Measurements from ENCODE around the gene UBE2L5.
"Not testable (repeated sequence)": the region's sequence is repeated elsewhere in the genome, so short reads cannot be mapped to it uniquely, and the experiment has no call there.

UBE2L5 gene

DNA sequence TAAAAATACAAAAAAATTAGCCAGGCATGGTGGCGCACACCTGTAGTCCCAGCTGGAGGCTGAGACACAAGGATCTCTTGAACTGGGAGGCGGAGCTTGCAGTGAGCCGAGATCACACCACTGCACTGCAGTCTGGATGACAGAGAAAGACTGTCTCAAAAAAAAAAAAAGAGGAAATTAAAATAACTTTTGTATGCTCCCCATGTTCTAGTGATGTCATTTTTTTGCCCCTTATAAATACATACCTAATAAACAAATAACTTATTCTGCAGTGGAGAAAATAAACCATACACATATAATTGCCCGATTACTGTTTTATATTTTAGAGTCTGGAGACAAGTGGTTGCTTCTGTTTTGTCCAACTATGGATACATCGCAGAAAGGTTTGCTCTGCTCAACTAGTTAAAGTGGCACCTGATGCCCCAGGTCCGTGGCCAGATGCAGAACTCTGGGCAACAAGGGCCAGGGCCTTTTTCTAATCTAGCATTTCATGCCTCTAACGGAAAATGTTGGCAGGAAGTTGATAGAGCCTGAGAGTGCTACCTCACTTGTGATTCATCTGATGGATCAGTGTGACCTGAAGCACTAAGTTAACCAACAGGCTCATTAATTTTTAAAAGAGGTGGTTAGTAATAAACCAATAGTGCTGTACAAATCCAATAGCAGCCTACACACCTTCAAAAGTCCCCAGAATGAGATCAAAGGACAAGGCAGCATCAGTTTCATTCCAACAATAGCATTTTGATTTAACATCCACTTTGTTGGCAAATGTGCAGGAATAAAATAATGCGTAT lies 18.8 kb downstream of the UBE2L5 start:
- no peak for DNase-seq (ENCODE audit: low read depth)

DNA sequence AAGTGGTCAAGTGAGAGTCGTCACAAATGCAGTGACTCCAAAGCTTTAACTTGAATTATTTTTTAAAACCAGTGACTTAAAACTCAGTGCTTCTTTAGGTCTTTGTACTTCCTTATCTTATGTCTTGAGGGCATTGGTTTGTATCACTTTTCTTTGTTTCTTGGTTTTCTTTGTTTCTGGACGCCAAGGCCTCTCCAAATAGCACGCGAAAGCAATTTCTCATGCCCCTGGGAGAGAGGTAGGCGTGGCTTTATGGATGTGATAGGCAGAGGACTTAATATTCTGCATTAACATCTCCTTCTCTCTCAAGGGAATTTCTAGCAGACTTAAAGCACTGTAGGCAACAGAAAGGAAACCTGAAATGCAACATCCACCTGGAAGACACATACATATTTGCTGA lies 20.6 kb downstream of the UBE2L5 start:
- no peak for DNase-seq (ENCODE audit: low read depth)

DNA sequence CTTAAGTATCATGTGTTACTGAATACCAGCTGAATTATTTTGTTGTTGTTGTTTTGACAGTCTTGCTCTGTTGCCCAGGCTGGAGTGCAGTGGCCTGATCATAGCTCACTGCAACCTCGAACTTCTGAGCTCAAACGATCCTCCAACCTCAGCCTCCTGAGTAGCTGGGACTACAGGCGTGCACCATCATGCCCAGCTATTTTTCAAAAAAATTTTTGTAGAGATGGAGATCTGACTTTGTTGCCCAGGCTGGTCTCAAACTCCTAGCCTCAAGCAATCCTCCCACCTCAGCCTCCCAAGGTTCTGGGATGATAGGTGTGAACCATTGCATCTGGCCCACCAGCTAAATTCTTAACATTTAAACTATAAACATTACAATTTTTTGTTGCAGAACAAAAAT lies 21.2 kb downstream of the UBE2L5 start:
- DNase-seq (ENCODE audit: low read depth) = not testable (repeated sequence)

DNA sequence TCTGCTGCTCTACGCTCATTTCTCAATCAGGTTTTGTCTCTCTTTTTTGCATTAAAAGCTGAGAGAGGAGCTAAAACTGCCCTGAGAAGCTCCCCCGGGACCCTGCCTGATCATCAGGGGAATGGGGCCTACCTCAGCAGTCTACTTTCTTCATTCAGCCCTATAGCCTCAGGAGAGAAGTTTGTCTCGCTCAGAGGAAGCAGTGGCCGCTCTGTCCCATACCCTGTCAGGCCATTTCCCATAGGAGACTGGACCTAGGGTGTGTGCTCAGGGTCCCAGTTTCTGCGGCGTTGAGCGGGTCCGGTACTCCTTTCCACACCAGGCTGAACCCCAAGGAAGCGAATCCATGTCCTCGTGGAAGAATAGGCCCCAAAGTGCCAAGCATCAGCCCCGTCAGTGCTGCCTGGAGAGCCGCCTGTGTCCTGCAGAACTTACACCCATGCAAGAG lies 21.7 kb downstream of the UBE2L5 start:
- DNase-seq (ENCODE audit: low read depth) = no peak

DNA sequence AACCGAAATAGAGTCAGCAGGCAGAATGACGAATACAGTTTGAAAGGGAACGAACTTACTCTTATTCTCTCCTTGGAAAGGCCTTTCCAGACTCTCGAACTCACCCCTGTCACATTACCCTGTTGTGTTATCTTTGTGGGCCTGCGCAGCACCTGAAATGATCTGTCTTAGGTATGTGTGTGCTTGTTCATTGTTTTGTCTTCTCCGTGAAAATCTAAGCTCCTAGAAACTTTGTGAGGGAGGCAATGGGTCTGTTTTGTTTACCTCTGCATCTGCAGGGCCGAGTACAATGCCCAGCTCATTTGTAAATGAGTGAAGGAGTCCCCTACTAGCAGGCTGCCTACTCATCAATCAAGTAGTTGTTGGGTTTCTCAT lies 23.8 kb downstream of the UBE2L5 start:
- no peak for DNase-seq (ENCODE audit: low read depth)

DNA sequence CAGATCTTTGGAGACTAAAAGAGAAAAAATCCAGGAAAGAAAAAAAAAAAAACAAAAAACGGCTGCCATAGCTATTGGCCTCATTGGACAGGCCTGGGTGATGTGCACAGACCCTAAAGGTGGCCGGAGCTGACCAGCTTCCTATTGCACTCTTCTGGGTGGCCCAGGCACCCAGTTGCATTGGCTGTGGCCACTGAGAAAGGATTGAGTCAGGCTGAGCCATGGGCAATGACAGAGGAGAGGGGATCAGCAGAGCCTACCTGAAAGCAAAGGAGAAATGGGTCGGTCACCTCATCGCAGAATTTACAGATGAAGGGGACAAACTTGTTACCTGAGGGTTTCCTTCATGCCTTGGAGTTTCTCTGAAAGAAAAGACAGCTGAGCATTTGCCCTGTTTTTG lies 26.1 kb downstream of the UBE2L5 start:
- DNase-seq (ENCODE audit: low read depth) = no peak

DNA sequence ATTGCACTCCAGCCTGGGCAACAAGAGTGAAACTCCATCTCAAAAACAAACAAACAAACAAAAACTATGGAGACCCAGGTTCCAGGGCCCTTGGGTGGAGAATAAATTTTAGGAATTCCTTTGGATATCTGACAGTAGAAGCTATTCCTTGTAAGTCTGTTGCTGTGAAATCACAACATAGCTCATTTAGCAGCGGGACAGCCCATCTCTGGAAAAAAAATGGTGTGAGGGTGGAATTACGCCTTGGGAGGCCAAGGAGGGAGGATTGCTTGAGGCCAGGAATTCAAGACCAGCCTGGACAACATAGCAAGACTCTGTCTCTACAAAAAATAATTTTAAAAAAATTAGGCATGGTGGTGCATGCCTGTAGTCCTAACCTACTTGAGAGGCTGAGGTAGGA lies 27.8 kb downstream of the UBE2L5 start:
- DNase-seq (ENCODE audit: low read depth) = no peak

DNA sequence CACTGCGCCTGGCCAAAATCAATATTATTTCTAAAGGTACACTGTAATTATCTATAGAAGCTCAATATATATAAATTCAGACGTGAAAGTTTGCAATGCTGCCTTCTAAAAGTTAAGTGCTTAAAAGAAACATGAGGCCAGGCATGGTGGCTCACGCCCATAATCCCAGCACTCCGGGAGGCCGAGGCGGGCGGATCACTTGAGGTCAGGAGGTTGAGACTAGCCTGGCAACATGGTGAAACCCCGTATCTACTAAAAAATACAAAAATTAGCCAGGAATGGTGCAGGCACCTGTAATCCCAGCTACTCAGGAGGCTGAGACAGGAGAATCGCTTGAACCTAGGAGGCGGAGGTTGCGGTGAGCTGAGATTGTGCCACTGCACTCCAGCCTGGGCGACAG lies 29.2 kb downstream of the UBE2L5 start:
- not testable (repeated sequence) for DNase-seq (ENCODE audit: low read depth)

DNA sequence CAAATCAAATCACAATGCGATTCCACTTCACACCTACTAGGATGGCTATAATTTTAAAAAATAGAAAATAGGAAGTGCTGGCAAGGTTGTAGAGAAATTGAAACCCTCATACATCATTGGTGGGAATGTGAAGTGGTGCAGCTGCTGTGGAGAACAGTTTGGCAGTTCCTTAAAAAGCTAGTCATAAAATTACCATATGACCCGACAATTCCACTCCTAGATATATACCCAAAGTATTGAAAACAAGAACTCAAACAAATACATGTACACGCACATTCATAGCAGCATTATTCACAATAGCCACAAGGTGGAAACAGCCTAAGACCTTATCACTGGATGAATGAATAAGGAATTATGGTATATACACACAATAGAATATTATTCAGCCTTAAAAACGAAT lies 31.4 kb downstream of the UBE2L5 start:
- no peak for DNase-seq (ENCODE audit: low read depth)

DNA sequence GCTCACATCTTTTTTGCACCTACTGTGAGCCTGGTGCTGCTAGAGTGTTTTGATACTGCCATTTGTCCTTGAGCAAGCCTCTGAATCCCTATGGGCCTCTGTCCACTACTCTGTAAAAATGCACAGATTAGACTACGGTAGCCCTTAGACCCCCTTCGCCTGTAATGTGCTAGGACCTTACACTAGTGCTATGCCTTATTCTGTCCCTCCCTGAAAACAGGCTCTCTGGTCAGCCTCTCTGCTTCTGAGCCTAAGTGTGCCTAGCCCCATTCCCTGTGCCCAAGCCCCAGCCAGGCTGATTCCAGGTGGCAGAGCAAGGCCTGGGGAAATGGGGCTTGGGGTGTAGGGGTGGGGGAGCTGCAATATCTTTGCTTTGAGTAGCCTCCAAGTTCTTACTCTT lies 32.7 kb downstream of the UBE2L5 start:
- no peak for DNase-seq (ENCODE audit: low read depth)

DNA sequence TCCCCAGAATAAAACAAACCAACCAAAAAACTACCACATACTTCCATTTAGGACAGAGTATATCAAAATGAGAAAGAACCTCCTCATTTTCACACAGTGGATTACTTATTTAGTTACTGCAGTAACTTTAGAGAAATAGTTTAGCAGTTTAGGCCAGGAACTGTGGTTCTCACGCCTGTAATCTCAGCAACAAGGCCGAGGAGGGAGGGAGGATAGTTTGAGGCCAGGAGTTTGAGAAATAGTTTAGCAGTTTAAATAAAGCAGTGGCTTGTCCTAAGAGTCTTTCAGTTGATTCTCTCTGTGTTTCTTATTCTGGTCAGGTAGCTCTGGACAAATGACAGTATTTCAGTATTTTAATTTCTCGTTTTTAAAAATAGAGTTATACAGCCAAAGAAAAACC lies 34.0 kb downstream of the UBE2L5 start:
- DNase-seq (ENCODE audit: low read depth) = no peak

DNA sequence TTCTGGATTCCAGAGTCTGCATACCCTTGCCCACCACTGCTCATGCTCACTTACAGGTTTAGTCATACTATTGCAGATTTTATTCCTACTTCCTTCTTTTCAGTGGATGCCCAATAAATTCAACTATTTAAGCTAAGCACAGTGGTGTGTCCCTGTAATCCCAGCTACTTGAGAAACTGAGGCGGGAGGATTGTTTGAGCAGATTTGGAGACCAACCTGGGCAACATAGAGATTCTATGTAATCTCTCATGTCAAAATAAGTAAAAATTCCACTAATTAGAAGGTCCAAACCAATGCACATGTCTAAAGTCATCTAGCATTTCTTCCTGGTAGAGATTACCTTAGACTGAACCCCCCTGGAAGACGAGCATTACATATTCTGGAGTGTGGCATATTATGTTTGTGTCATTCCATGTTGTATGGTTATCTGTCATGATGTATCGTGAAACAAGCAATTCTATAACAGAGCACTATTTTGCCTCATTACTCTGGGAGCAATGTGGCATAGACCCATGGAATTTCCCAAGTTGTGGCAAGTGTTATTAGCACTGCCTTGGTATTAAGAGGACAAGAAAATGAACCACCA lies 35.1 kb downstream of the UBE2L5 start:
- DNase-seq (ENCODE audit: low read depth) = no peak

DNA sequence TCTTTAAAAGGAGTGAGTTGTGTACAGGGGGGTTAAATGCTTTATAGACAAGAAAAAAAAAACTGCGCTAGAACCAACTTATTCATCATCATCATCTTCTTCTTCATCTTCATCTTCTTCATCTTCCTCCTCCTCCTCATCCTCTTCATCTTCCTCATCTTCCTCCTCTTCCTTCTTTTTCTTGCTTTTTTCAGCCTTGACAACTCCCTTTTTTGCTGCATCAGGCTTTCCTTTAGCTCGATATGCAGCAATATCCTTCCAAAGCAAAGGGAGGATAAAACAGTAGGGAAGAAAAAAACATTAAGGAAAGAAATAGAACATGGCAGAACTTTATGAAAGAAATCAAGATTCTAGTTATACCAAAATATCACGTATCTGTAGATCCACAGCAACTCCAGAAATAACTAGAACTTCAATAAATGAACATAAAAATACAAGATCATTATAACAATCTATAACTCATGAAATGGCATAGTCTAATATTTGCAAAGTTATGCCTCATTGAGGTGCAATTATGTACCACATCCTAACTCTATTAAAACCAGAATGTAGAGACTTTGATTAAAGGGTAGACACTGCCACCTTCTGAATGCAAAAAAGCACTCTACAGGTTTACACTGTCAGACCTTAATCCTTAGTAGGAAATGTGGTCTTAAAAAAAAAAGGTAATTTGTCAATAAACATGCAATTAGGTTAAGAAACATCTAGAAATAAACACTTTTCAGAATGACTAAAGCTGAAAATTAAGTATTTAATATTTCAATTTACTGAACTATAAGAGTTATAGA lies 39.2 kb downstream of the UBE2L5 start:
- DNase-seq (ENCODE audit: low read depth) = not testable (repeated sequence)

DNA sequence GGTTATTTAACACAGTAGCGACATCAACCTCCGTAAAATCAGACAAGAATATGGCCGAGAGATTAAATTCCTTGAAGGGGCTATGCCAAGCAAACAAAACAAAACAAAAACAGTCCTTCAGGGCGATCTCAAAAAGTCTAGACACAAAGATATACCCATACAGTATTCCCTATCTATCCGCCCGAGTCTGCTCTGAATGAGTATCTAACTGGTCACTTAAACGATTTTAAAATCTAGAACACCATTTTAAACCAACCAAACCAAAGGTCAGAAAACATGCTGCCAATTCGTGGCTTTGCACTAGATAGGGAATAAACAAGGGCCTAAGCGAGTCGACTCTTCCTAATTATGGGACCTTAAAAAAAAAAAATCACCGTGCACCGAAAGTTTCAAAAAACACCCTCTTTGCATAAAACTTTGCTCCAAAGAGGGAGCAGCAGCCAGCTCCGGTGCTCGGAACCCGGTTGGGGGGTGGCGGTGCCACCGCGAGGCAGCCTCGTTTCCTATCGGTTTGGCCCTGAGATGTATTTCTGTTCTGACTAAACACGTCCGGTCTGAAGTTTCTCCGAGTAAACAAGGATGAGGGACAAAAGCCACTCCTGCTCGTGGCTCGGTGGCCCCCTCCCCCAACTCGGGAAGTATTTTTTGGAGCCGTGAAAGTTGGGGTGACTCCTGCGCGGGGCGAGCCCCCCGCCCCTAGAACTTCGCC lies 41.6 kb downstream of the UBE2L5 start:
- peak; percentile 59 for DNase-seq (ENCODE audit: low read depth)

DNA sequence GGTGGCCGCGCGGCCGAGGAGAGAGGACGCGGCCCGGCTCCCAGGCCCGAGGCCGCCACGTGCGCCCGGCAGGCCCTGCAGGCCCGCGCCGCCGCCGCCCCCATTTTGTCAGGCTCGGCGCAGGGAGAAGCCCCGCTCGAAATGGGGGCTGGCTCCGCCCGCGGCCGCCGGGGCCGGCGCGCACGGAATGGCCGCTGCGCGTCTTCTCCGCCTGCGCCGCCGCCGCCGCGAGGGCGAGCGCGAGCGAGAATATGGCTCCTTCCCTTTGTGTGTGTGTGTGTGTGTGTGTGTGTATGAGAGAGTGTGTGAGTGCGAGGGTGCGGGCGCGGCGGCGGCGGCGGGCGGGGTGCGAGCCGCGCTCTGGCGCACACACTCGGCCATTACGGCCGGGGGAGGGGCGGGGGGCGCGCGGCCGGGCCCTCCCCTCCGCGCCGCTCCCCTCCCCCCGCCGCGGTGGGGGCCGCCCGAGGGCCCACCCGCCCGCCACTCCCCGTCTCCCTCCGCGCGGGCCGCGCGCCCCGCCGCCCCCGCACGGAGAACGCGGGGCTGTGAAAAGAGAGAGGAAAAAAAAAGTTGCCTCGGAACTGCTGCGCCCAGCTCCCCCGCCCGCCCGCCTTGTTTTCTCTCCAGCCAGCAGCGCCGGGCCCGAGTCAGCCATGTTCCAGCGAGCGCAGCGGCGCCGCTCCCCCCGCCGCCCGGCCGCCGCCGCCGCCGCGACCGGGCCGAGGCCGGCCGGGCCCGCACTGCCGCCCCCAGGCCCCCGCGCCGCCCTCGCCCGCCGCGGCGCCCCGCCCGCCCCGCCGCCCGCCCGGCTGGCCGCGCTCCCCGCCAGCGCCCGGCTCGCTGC lies 42.4 kb downstream of the UBE2L5 start:
- DNase-seq (ENCODE audit: low read depth) = peak; percentile 68

DNA sequence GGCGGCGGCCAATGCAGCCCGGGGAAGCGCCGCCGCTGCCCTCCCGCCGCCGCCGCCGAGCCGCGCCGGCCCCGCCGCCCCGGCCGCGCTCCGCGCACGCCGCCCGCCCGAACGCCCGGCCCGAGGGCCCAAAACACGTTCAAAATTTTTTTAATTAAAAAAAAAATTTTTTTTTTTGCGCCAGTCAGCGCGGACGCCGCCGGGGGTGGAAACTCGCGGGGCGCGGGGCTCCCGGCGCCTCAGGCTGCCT lies 43.0 kb downstream of the UBE2L5 start:
- no peak for DNase-seq (ENCODE audit: low read depth)

DNA sequence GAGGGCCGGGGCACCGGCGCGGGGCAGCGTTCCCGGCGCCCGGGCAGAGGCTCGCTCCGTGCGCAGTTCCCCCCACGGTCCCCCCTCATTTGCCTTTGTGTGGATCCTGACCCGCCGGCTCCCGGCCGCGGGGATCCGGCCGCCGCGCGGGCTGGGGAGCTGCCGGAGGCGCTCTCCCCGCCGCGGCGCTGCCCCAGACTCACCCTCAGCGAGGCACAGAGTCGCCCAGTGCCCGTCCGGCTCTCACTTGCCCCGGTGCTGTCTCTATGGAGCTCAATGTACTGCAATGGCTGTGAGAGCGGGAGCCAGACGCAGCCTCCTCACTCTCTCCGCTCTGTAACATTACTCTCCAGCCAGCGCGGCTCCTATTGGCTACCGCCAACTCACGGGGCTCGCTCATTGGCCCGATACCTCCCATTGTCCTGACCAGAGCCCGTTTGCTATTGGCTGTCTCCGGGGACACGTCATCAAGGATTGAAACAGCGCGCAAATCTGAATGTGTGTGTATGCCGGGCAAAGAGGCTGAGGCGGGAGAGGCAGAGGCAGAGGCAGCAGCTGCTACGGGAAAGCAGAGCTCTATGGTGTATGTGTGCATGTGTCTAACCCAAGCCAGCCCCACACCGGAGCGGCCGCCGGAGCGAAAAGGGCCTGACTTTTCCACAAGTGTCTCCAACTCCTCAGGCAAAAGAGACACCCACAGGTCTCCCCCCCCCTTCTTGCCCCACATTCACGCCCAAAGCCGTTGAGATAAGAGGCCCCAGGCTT lies 43.5 kb downstream of the UBE2L5 start, which contains the start of gene HMGB1:
Gene HMGB1 (minus strand): TSS at position 344 of the 765 bp plus-strand sequence. CDS start 2,256 bp downstream, outside the sequence.
- DNase-seq (ENCODE audit: low read depth) = peak; percentile 96

DNA sequence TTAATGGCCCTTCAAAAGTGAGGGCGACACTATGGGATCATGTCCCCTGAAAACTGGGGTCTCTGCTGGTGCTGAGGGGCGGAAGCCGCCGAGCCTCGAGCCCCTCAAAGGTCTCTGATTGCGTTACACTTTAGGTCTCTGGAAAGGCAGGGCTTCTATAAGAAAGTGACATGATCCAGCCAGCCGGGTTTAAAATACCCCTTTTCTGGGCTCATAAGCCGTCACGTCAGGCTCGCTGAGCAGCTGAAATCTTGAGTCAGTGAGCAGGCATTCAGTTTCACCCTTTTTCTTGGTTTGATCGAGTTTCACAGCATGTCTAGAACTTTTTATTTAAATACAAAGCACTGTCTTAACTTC lies 44.0 kb downstream of the UBE2L5 start:
- DNase-seq (ENCODE audit: low read depth) = no peak

DNA sequence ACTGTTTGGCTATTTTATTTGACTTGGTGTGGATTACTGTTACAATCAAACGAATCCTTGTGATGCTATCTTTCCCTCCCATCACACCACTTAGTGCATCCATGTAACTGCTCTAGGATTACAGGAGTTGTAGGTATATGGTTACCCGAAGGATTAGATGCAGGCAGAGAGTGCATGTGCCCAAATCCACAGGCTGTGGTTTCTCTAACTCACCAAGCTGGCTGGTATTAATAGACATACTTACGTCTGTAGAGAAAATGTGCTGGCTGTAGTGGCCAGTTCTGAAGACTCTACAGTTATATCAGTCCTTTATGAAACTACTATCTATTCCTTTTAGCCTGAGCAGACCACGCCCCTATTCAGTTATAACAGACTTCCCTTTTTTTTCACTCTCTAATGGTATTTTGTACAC lies 44.6 kb downstream of the UBE2L5 start:
- DNase-seq (ENCODE audit: low read depth) = no peak

DNA sequence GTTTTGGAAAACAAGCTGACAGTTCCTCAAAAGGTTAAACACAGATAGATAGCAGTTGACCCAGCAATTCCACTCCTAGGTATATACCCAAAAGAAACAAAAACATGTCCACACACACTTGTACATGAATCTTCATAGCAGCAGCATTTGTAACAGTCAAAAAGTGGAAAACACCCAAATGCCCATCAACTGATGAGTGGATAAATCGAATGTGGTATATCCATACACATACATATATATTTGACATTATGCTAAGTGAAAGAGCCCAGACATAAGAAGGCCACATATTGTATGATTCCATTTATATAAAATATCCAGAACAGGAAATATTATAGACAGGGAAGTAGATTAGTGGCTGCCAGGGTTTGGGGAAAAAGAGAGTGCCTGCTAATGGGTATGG lies 51.4 kb downstream of the UBE2L5 start:
- DNase-seq (ENCODE audit: low read depth) = no peak
